ENCODE data around the gene EML6. TPM values are rescaled to one million over a fixed set of nuclear protein-coding genes. Genes with fewer than 3 reads are reported as not detected.

Gene EML6
- polyA plus RNA-seq, 1 of the 3 experiments (the other 2 are of a cell fraction) = 1.1 TPM

- TF ChIP-seq RXRA (IDR thresholded peaks at IDR 0.05; ENCODE audit: borderline replicate concordance, low read depth) = no peak
- no peaks in the 10 kb centered on the region for H3K9me2 ChIP-seq
- ChIA-PET POLR2A (no interaction called here), CTCF (interaction anchor here (0.8 to 4.4 kb wide), 5 partner anchors 10 to 608 kb away, joined by 3 to 28 read pairs (median 3); no protein-coding TSS in a partner anchor)
- H3K4me2 ChIP-seq = no peak overlapping the region
- H3K4me3 ChIP-seq (ENCODE audit: low read depth in 2 of 2, low read length in 1 of 2) = no peak overlapping the region
- H3K9me3 ChIP-seq = no peaks in the 10 kb centered on the region
- H3K4me1 ChIP-seq (ENCODE audit: control insufficient read depth in 1 of 2, insufficient read depth in 2 of 2, low read depth in 1 of 2, low read length in 1 of 2) = no peaks in the 10 kb centered on the region; a peak in 2 of 4 replicates
- H3F3A ChIP-seq (replicated peaks; ENCODE audit: insufficient read depth) = peaks cover 7% of the 10 kb centered on the region
- H4K20me1 ChIP-seq (ENCODE audit: insufficient read depth) = no peaks in the 10 kb centered on the region
- DNase-seq = no peak
- H3K9ac ChIP-seq = no peak overlapping the region
- H2AFZ ChIP-seq (ENCODE audit: low read depth) = no peak overlapping the region
- WGBS (ENCODE audit: low lambda C conversion rate) = 60% methylated on average over 4 of the region's 4 CpGs
- no peaks in the 10 kb centered on the region for H3K79me2 ChIP-seq (ENCODE audit: insufficient read depth)
- no peaks in the 10 kb centered on the region for H3K27me3 ChIP-seq (ENCODE audit: insufficient read depth)
- no peak overlapping the region for H3K27ac ChIP-seq (ENCODE audit: low read depth in 2 of 2, low read length in 1 of 2)
- peaks cover 0 to 5% of the 10 kb centered on the region in 2 experiments for H3K36me3 ChIP-seq (replicated peaks in 1 of 2; ENCODE audit: control insufficient read depth in 1 of 2, insufficient read depth in 2 of 2, low read length in 1 of 2)
Observed at GRCh38 chr2:54714996-54715395, 8.5 kb upstream of the EML6 start.

- no peaks in the 10 kb centered on the region for H4K20me1 ChIP-seq (ENCODE audit: insufficient read depth)
- no peak overlapping the region for H3K27ac ChIP-seq (ENCODE audit: low read depth in 2 of 2, low read length in 1 of 2)
- H3F3A ChIP-seq (replicated peaks; ENCODE audit: insufficient read depth) = peaks cover 7% of the 10 kb centered on the region
- ChIA-PET POLR2A (no interaction called here), CTCF (interaction anchor here (4.4 kb wide), 1 partner anchor 12 kb away, joined by 28 read pairs; no protein-coding TSS in a partner anchor)
- DNase-seq = no peak
- H3K4me2 ChIP-seq = no peak overlapping the region
- no peak overlapping the region for H3K4me3 ChIP-seq (ENCODE audit: low read depth in 2 of 2, low read length in 1 of 2)
- no peak overlapping the region for H2AFZ ChIP-seq (ENCODE audit: low read depth)
- no peak for TF ChIP-seq POLR2AphosphoS5 (IDR thresholded peaks at IDR 0.05; ENCODE audit: low read depth, low read length)
- no peak for TF ChIP-seq FOXJ3 (CRISPR knock-in tag; IDR thresholded peaks at IDR 0.05)
- no peak for TF ChIP-seq JUND (IDR thresholded peaks at IDR 0.05)
- TF ChIP-seq USF1 (IDR thresholded peaks at IDR 0.05; ENCODE audit: borderline replicate concordance, low read depth) = no peak
- TF ChIP-seq TEAD4 (IDR thresholded peaks at IDR 0.05; ENCODE audit: borderline replicate concordance, insufficient read depth) = no peak
- TF ChIP-seq SIN3A (IDR thresholded peaks at IDR 0.05; ENCODE audit: borderline replicate concordance, low read depth, low read length) = no peak
- no peak for TF ChIP-seq SMC3 (IDR thresholded peaks at IDR 0.05; ENCODE audit: low read depth, low read length)
- TF ChIP-seq NFIC (IDR thresholded peaks at IDR 0.05; ENCODE audit: borderline replicate concordance) = no peak
- TF ChIP-seq FOSL2 (IDR thresholded peaks at IDR 0.05; ENCODE audit: borderline replicate concordance, low read depth) = no peak
- no peak for TF ChIP-seq FOXM1 (IDR thresholded peaks at IDR 0.05; ENCODE audit: low read depth)
- TF ChIP-seq MXI1 (IDR thresholded peaks at IDR 0.05; ENCODE audit: low read depth, low read length) = no peak
- TF ChIP-seq, protein P1, sequence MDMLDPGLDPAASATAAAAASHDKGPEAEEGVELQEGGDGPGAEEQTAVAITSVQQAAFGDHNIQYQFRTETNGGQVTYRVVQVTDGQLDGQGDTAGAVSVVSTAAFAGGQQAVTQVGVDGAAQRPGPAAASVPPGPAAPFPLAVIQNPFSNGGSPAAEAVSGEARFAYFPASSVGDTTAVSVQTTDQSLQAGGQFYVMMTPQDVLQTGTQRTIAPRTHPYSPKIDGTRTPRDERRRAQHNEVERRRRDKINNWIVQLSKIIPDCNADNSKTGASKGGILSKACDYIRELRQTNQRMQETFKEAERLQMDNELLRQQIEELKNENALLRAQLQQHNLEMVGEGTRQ (IDR thresholded peaks at IDR 0.05; ENCODE audit: borderline replicate concordance, low read depth, low read length) = no peak
- TF ChIP-seq CHD2 (IDR thresholded peaks at IDR 0.05; ENCODE audit: low read length, partially characterized antibody) = no peak
- H3K27me3 ChIP-seq (ENCODE audit: insufficient read depth) = no peaks in the 10 kb centered on the region
- no peak overlapping the region for H3K9ac ChIP-seq
- no peaks in the 10 kb centered on the region; a peak in 1 of 4 replicates for H3K4me1 ChIP-seq (ENCODE audit: control insufficient read depth in 1 of 2, insufficient read depth in 2 of 2, low read depth in 1 of 2, low read length in 1 of 2)
- peaks cover 0 to 5% of the 10 kb centered on the region in 2 experiments for H3K36me3 ChIP-seq (replicated peaks in 1 of 2; ENCODE audit: control insufficient read depth in 1 of 2, insufficient read depth in 2 of 2, low read length in 1 of 2)
- no peaks in the 10 kb centered on the region for H3K9me3 ChIP-seq
- no peaks in the 10 kb centered on the region for H3K9me2 ChIP-seq
- H3K79me2 ChIP-seq (ENCODE audit: insufficient read depth) = no peaks in the 10 kb centered on the region
Observed at GRCh38 chr2:54716375-54716774, 7.1 kb upstream of the EML6 start.

All from SK-N-SH (cell line).